K562 (cell line): ENCODE measurements around the gene TBC1D7. TPM values are rescaled to one million over a fixed set of nuclear protein-coding genes. Genes with fewer than 3 reads are reported as not detected.

Source experiments
- ILK ChIP-seq: fragments of 450-650 bp; IDR thresholded peaks from 2 replicates; pipeline ENCODE4 v1.6.1; 2016; ENCODE audit warnings: missing genetic modification characterization, low read depth, mild to moderate bottlenecking, missing compliant biosample characterization, moderate library complexity, borderline replicate concordance
- MTF1 ChIP-seq: fragments of 250-450 bp; sonication (Bioruptor Pico); IDR thresholded peaks from 2 replicates; pipeline ENCODE4 v1.9.0; 2021; ENCODE audit warnings: moderate library complexity, mild to moderate bottlenecking, inconsistent platforms, borderline replicate concordance
- PCBP1 ChIP-seq: fragments of 200-400 bp; formaldehyde crosslinking; IDR thresholded peaks from 2 replicates; pipeline ENCODE4 v1.6.1; 2018; ENCODE audit warnings: mild to moderate bottlenecking, low read depth, low read length; ENCODE audit not compliant: poor library complexity, severe bottlenecking
- PURB ChIP-seq: sonication (generic); formaldehyde crosslinking; IDR thresholded peaks from 2 replicates; pipeline ENCODE4 v1.9.0; 2021; ENCODE audit warnings: low read depth, mild to moderate bottlenecking, missing genetic modification reagents
- ZNF449 ChIP-seq: fragments of 250-450 bp; sonication (Bioruptor Pico); IDR thresholded peaks from 2 replicates; pipeline ENCODE4 v1.8.0; 2022; ENCODE audit warnings: moderate library complexity, mild to moderate bottlenecking, inconsistent platforms
- polyA plus RNA-seq, 8 experiments: library from polyadenylated mRNA; depleted of rRNA in 4 of 8; stranded (reverse) in 5 of 8; unstranded in 3 of 8; fragments of >200 nt; fragmentation: Nextera tagmentation in 2 of 8; fragmentation: Illumina TruSeq in 1 of 8; extraction: Ambion mirVana in 2 of 8; extraction: Trizol in 1 of 8; gene quantifications; 2 replicates each; pipeline versions ENCODE4 v1.2.1 to v1.2.3, GENCODE V29; 2011 to 2014; ENCODE audit warnings: inconsistent platforms in 1 of 8, missing spikeins in 1 of 8
- total RNA-seq, 7 experiments: library from RNA; depleted of rRNA in 6 of 7; stranded (reverse); fragments of >200 nt in 6 of 7; fragmentation: Illumina TruSeq in 2 of 7; extraction: Trizol in 2 of 7; gene quantifications; 2 replicates each; pipeline versions ENCODE4 v1.2.1 to v1.2.3, GENCODE V29; 2011 to 2021; ENCODE audit warnings: low replicate concordance in 1 of 7
- TF ChIP-seq, protein P1 (sequence below), 3 experiments: fragments of 200-800 bp in 1 of 3; fragments of 250-450 bp in 1 of 3; fragments of 450-650 bp in 1 of 3; sonication (Bioruptor Pico) in 1 of 3; sonication (Bioruptor generic) in 1 of 3; formaldehyde crosslinking in 1 of 3; IDR thresholded peaks; 2 replicates each; pipeline versions ENCODE4 v1.6.1 to v1.8.0; 2016 to 2022; ENCODE audit warnings: mild to moderate bottlenecking in 2 of 3, missing genetic modification characterization in 2 of 3, missing compliant biosample characterization in 1 of 3, moderate library complexity in 1 of 3

Gene TBC1D7
- total and polyA plus RNA-seq, 9 of the 15 experiments (the other 6 are each of a cell fraction or from before 2014, with no cell fraction given): 49.4 to 107 (median 61.1) TPM

GRCh38 chr6:13352165-13352564, 23.8 kb upstream of the TBC1D7 start (continued):
- TF ChIP-seq, protein P1, sequence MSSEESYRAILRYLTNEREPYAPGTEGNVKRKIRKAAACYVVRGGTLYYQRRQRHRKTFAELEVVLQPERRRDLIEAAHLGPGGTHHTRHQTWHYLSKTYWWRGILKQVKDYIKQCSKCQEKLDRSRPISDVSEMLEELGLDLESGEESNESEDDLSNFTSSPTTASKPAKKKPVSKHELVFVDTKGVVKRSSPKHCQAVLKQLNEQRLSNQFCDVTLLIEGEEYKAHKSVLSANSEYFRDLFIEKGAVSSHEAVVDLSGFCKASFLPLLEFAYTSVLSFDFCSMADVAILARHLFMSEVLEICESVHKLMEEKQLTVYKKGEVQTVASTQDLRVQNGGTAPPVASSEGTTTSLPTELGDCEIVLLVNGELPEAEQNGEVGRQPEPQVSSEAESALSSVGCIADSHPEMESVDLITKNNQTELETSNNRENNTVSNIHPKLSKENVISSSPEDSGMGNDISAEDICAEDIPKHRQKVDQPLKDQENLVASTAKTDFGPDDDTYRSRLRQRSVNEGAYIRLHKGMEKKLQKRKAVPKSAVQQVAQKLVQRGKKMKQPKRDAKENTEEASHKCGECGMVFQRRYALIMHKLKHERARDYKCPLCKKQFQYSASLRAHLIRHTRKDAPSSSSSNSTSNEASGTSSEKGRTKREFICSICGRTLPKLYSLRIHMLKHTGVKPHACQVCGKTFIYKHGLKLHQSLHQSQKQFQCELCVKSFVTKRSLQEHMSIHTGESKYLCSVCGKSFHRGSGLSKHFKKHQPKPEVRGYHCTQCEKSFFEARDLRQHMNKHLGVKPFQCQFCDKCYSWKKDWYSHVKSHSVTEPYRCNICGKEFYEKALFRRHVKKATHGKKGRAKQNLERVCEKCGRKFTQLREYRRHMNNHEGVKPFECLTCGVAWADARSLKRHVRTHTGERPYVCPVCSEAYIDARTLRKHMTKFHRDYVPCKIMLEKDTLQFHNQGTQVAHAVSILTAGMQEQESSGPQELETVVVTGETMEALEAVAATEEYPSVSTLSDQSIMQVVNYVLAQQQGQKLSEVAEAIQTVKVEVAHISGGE (CRISPR knock-in tag; IDR thresholded peaks at IDR 0.05): peak in 1 of 3 experiments; percentile 64; a peak in 1 of 6 replicates
- TF ChIP-seq PURB (CRISPR knock-in tag): no peak
- TF ChIP-seq ILK (tag): no peak
- TF ChIP-seq PCBP1: no peak
- TF ChIP-seq MTF1 (CRISPR knock-in tag): peak; percentile 80; the same call in 1 of the 2 replicates
- peak; percentile 51; the same call in 1 of the 2 replicates for TF ChIP-seq ZNF449 (CRISPR knock-in tag)
- TF ChIP-seq, all 486 proteins: peak for 8
